ENCODE data around the gene SNTA1. TPM values are rescaled to one million over a fixed set of nuclear protein-coding genes. Genes with fewer than 3 reads are reported as not detected.

Gene SNTA1
- polyA plus RNA-seq (2013, experiment 1 of 2), result 4.0 TPM
- polyA plus RNA-seq (2013, experiment 2 of 2), result 3.8 TPM

DNA sequence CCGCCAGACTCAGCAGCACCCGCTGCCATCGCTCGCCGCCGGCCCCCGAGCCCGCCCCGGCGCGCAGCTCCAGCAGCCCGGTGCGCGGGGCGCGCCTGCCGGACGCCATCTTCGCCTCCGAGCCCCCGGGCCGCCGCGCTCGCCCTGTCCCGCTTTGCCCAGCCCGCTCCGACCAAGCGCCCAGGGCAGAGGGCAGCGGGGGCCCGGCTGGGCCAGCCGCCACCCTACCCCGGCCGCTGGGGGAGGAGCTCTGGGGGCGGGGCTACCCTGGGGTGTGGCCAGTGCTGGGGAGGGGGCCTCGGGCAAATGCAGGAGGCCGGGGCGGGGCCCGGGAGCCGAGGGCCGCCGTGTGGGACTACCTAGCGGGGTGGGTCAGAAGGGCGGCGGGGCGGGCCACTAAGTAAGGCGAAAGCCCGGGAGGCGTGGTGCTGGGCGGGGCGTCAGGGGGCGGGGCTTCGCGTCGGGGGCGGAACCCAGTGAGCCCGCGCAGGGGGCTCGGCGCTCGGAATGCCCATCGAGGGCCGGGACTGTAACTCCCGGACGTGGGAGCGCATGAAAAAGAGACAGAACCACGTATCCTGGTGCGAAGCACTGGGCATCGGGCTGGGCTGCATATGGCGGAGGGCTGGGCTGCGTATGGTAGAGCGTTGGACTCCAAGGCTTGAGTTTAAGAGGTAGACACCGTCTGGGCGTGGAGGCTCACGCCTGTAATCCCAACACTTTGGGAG lies at the start of gene SNTA1:
SNTA1 (minus strand) TSS at position 252 of the 728 bp plus-strand sequence; CDS start at position 109, 143 bp downstream.
- Histone ChIP-seq H3K4me3 (ENCODE audit: low read length in 2 of 2) (peak within 1 kb of the TSS; percentile 59 to 93), H2BK5ac (ENCODE audit: low read length) (peak within 1 kb of the TSS; percentile 13), H2AK5ac (ENCODE audit: low read depth, low read length) (peak within 1 kb of the TSS; percentile 79), H2BK12ac (ENCODE audit: low read length) (no peak within 1 kb of the TSS), H3K23ac (ENCODE audit: low read depth, low read length, poor library complexity) (peak within 1 kb of the TSS; percentile 68), H3K36me3 (replicated peaks in 1 of 2; ENCODE audit: control insufficient read depth in 2 of 2, insufficient read depth in 2 of 2, low read length in 2 of 2) (no peaks in the 10 kb centered on the region), H2BK15ac (ENCODE audit: low read length) (no peak within 1 kb of the TSS), H4K8ac (ENCODE audit: low read depth, low read length) (no peak within 1 kb of the TSS), H3K4me2 (ENCODE audit: insufficient read depth, low read length, poor library complexity, severe bottlenecking) (peak within 1 kb of the TSS; percentile 93), H3K27me3 (ENCODE audit: control insufficient read depth in 3 of 3, insufficient read depth in 3 of 3, low read depth in 1 of 3, low read length in 3 of 3) (peaks cover 5 to 15% (median 14%) of the 10 kb centered on the region in 3 experiments), H2AFZ (ENCODE audit: low read length) (peak within 1 kb of the TSS; percentile 95), H3K9me3 (replicated peaks in 1 of 2; ENCODE audit: control insufficient read depth in 2 of 2, insufficient read depth in 1 of 2, low read depth in 1 of 2, low read length in 2 of 2) (no peaks in the 10 kb centered on the region), H3K9ac (ENCODE audit: low read depth, low read length, poor library complexity) (peak within 1 kb of the TSS; percentile 86), H2BK120ac (ENCODE audit: low read depth, low read length) (peak within 1 kb of the TSS; percentile 43), H3K4ac (ENCODE audit: low read length) (no peak within 1 kb of the TSS), H3K27ac (replicated peaks; ENCODE audit: low read length) (no peak within 1 kb of the TSS), H3K14ac (ENCODE audit: low read length) (no peak within 1 kb of the TSS), H4K91ac (ENCODE audit: low read depth, low read length, poor library complexity) (no peak within 1 kb of the TSS), H3K79me1 (ENCODE audit: low read depth, low read length) (peaks cover 3% of the 10 kb centered on the region), H3K4me1 (ENCODE audit: control insufficient read depth in 2 of 2, insufficient read depth in 1 of 2, low read depth in 1 of 2, low read length in 2 of 2) (peaks cover 5 to 12% of the 10 kb centered on the region in 2 donors), H3K18ac (ENCODE audit: low read length) (peak within 1 kb of the TSS; percentile 90)
- peak; percentile 89 for DNase-seq (ENCODE audit: low spot score)
- no CpG with 5 or more reads among the region's 75 CpGs for WGBS, 2 donors (ENCODE audit: extremely low coverage in 2 of 2, insufficient read length in 2 of 2, insufficient replicate concordance in 1 of 2)

DNA sequence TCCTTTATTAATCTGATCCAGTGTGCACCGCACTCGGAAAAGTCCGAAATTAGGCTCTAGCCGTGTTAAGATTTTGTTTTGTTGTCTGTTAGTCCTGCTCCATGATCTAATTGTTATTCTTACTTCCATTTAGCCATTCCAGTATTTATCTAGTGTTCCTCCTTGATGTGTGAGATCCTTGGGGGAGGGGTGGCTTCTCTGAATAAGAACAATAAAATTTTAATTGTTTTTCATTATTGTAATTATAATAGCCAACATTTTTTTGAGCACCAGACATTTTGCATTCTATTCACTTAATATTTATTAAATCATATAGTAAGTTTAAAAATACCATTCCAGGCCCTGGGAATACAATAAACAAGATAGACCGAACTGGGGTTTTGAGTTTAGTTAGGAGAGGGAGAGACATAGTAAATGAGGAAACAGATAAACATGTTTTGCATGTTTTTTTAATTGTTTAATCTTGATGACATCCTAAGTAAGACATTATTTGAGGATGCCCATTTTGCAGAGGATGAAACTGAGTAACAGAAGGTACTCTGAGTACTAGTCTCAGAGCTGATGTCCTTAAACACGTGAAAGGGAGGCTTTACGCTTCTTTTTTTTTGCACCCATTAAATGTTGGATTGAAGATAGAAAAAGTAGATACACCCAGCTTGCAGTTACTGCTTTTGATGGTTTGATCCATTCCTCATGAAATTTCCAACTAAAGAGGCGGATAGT lies 47.5 kb upstream of the SNTA1 start:
- no CpG with 5 or more reads among the region's 8 CpGs for WGBS, 2 donors (ENCODE audit: extremely low coverage in 2 of 2, insufficient read length in 2 of 2, insufficient replicate concordance in 1 of 2)
- H3K79me1 ChIP-seq (ENCODE audit: low read depth, low read length), result peaks cover 6% of the 10 kb centered on the region
- H3K14ac ChIP-seq (ENCODE audit: low read length), result no peak overlapping the region
- H3K4me2 ChIP-seq (ENCODE audit: insufficient read depth, low read length, poor library complexity, severe bottlenecking), result peak overlapping the region; percentile 91
- H3K27ac ChIP-seq (replicated peaks; ENCODE audit: low read length), result no peak overlapping the region
- no peak overlapping the region for H2BK120ac ChIP-seq (ENCODE audit: low read depth, low read length)
- peaks cover 0 to 2% (median 0%) of the 10 kb centered on the region in 3 experiments for H3K27me3 ChIP-seq (ENCODE audit: control insufficient read depth in 3 of 3, insufficient read depth in 3 of 3, low read depth in 1 of 3, low read length in 3 of 3)
- no peak overlapping the region for H2BK5ac ChIP-seq (ENCODE audit: low read length)
- H4K8ac ChIP-seq (ENCODE audit: low read depth, low read length), result no peak overlapping the region
- peaks cover 0 to 8% of the 10 kb centered on the region in 2 donors for H3K36me3 ChIP-seq (replicated peaks in 1 of 2; ENCODE audit: control insufficient read depth in 2 of 2, insufficient read depth in 2 of 2, low read length in 2 of 2)
- H2BK12ac ChIP-seq (ENCODE audit: low read length), result no peak overlapping the region
- H3K4me1 ChIP-seq (ENCODE audit: control insufficient read depth in 2 of 2, insufficient read depth in 1 of 2, low read depth in 1 of 2, low read length in 2 of 2), result peaks cover 0 to 3% of the 10 kb centered on the region in 2 donors
- DNase-seq (ENCODE audit: low spot score), result no peak
- H2AFZ ChIP-seq (ENCODE audit: low read length), result peak overlapping the region; percentile 97
- H4K91ac ChIP-seq (ENCODE audit: low read depth, low read length, poor library complexity), result no peak overlapping the region
- no peaks in the 10 kb centered on the region for H3K9me3 ChIP-seq (replicated peaks in 1 of 2; ENCODE audit: control insufficient read depth in 2 of 2, insufficient read depth in 1 of 2, low read depth in 1 of 2, low read length in 2 of 2)
- H3K18ac ChIP-seq (ENCODE audit: low read length), result no peak overlapping the region
- H2AK5ac ChIP-seq (ENCODE audit: low read depth, low read length), result no peak overlapping the region
- peak overlapping the region; percentile 80 for H3K23ac ChIP-seq (ENCODE audit: low read depth, low read length, poor library complexity)
- no peak overlapping the region for H3K4ac ChIP-seq (ENCODE audit: low read length)
- H3K4me3 ChIP-seq (ENCODE audit: low read length in 2 of 2), result peak overlapping the region; percentile 64 to 94
- peak overlapping the region; percentile 60 for H3K9ac ChIP-seq (ENCODE audit: low read depth, low read length, poor library complexity)
- no peak overlapping the region for H2BK15ac ChIP-seq (ENCODE audit: low read length)

DNA sequence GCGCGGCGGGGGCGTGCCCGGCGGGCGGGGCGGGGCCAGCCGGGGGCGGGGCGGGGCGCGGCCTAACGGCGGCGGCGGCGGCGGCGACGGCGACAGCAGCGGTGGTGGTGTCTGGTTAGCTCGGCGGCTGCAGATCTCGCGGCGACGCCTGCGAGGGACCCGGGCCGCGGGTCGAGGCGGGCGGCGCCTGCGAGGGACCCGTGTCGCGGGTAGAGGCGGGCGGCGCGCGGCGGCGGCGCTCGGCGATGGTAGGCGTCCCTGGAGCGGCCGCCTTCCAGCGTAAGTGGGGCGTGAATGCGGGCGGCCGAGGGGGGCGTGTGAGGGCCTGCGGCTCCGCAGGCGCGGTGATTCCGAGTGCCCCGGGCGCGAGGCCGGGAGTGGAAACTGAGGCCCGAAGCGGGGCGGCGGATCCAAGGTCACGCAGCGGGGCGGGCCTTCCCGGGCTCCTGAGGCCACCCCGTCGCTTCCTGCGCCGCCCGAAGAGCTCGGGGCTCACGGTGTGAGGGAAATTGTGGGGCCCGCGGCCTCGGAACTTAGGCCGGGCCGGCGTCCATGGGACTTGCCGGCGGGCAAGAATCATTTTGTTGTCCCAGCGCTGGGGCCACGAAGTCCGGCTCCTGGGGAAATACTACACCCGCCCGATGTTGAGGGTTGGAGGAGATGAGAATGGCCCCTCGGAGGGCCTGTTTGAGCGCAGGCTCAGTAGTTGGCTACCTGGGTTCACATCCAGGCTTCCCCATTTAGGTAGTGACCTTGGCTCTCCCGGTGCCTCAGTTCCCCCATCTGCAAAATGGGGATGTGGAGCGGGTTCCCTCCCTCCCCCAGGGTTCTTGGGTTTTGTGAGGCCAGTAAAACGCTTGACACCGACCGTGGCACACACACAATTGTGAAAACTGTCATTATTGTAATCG lies 46.7 kb upstream of the SNTA1 start, which contains the start of gene CBFA2T2:
CBFA2T2 (plus strand) TSS at position 74 of the 911 bp plus-strand sequence; CDS start at position 246, 172 bp downstream.
- no CpG with 5 or more reads among the region's 105 CpGs for whole genome bisulfite sequencing, 2 donors (ENCODE audit: extremely low coverage in 2 of 2, insufficient read length in 2 of 2, insufficient replicate concordance in 1 of 2)
- Histone ChIP-seq H3K9me3 (replicated peaks in 1 of 2; ENCODE audit: control insufficient read depth in 2 of 2, insufficient read depth in 1 of 2, low read depth in 1 of 2, low read length in 2 of 2) (no peaks in the 10 kb centered on the region), H3K27me3 (ENCODE audit: control insufficient read depth in 3 of 3, insufficient read depth in 3 of 3, low read depth in 1 of 3, low read length in 3 of 3) (peaks cover 0 to 2% (median 0%) of the 10 kb centered on the region in 3 experiments), H4K91ac (ENCODE audit: low read depth, low read length, poor library complexity) (no peak within 1 kb of the TSS), H3K18ac (ENCODE audit: low read length) (peak within 1 kb of the TSS; percentile 98), H3K79me1 (ENCODE audit: low read depth, low read length) (peaks cover 6% of the 10 kb centered on the region), H3K4ac (ENCODE audit: low read length) (no peak within 1 kb of the TSS), H3K9ac (ENCODE audit: low read depth, low read length, poor library complexity) (peak within 1 kb of the TSS; percentile 86), H3K23ac (ENCODE audit: low read depth, low read length, poor library complexity) (peak within 1 kb of the TSS; percentile 92), H2AFZ (ENCODE audit: low read length) (peak within 1 kb of the TSS; percentile 99), H3K27ac (replicated peaks; ENCODE audit: low read length) (peak within 1 kb of the TSS; percentile 81), H3K4me2 (ENCODE audit: insufficient read depth, low read length, poor library complexity, severe bottlenecking) (peak within 1 kb of the TSS; percentile 91), H4K8ac (ENCODE audit: low read depth, low read length) (no peak within 1 kb of the TSS), H2BK5ac (ENCODE audit: low read length) (no peak within 1 kb of the TSS), H3K36me3 (replicated peaks in 1 of 2; ENCODE audit: control insufficient read depth in 2 of 2, insufficient read depth in 2 of 2, low read length in 2 of 2) (peaks cover 0 to 8% of the 10 kb centered on the region in 2 donors), H3K4me3 (ENCODE audit: low read length in 2 of 2) (peak within 1 kb of the TSS; percentile 64 to 94), H3K14ac (ENCODE audit: low read length) (peak within 1 kb of the TSS; percentile 71), H3K4me1 (ENCODE audit: control insufficient read depth in 2 of 2, insufficient read depth in 1 of 2, low read depth in 1 of 2, low read length in 2 of 2) (peaks cover 0 to 3% of the 10 kb centered on the region in 2 donors), H2BK12ac (ENCODE audit: low read length) (no peak within 1 kb of the TSS), H2BK120ac (ENCODE audit: low read depth, low read length) (no peak within 1 kb of the TSS), H2AK5ac (ENCODE audit: low read depth, low read length) (peak within 1 kb of the TSS; percentile 37), H2BK15ac (ENCODE audit: low read length) (peak within 1 kb of the TSS; percentile 58)
- no peak for DNase-seq (ENCODE audit: low spot score)
